ENCODE measurements around the gene EYA2. TPM values are rescaled to one million over a fixed set of nuclear protein-coding genes. Genes with fewer than 3 reads are reported as not detected.

The EYA2 gene
- total RNA-seq, 3 donors from 2014 or later (not counting 1 experiment from before 2014, with no cell fraction given) = 0.30 TPM; not detected in 2

- H3K4me1 Mint-ChIP-seq = no peaks in the 10 kb centered on the region
- no peaks in the 10 kb centered on the region for H3K27me3 ChIP-seq (ENCODE audit: control insufficient read depth, insufficient read depth, low read length)
- WGBS (ENCODE audit: insufficient coverage) = 95% methylated on average over 2 of the region's 3 CpGs
- intact Hi-C loops (cut with micrococcal nuclease) = no loop called here
- no peak overlapping the region for H3K27ac ChIP-seq (ENCODE audit: low read length)
- no peaks in the 10 kb centered on the region for H3K4me1 ChIP-seq (ENCODE audit: control insufficient read depth, insufficient read depth, low read length)
- H3K4me3 Mint-ChIP-seq = no peak overlapping the region
- DNase-seq (no peak), ATAC-seq (no peak)
- no peak overlapping the region for H3K27ac Mint-ChIP-seq
- no peak for TF ChIP-seq CTCF (IDR thresholded peaks at IDR 0.05)
- no peaks in the 10 kb centered on the region for H3K36me3 Mint-ChIP-seq
- peaks cover 2 to 4% of the 10 kb centered on the region in 2 donors for H3K9me3 Mint-ChIP-seq
- H3K4me3 ChIP-seq (ENCODE audit: low read length) = no peak overlapping the region
- H3K36me3 ChIP-seq (ENCODE audit: control insufficient read depth, insufficient read depth, low read length) = no peaks in the 10 kb centered on the region
- no peaks in the 10 kb centered on the region for H3K9me3 ChIP-seq (ENCODE audit: control insufficient read depth, insufficient read depth, low read length)
- peaks cover 10 to 15% of the 10 kb centered on the region in 2 donors for H3K27me3 Mint-ChIP-seq (ENCODE audit: low read depth in 2 of 2)
Observed at GRCh38 chr20:47075263-47075662, 180.6 kb downstream of the EYA2 start.

- no peaks in the 10 kb centered on the region for H3K4me1 Mint-ChIP-seq
- no peaks in the 10 kb centered on the region for H3K4me1 ChIP-seq (ENCODE audit: control insufficient read depth, insufficient read depth, low read length)
- peaks cover 11 to 16% of the 10 kb centered on the region in 2 donors for H3K27me3 Mint-ChIP-seq (ENCODE audit: low read depth in 2 of 2)
- H3K9me3 ChIP-seq (ENCODE audit: control insufficient read depth, insufficient read depth, low read length) = no peaks in the 10 kb centered on the region
- no peak overlapping the region for H3K4me3 ChIP-seq (ENCODE audit: low read length)
- no peak for TF ChIP-seq CTCF (IDR thresholded peaks at IDR 0.05)
- no peaks in the 10 kb centered on the region for H3K36me3 Mint-ChIP-seq
- H3K9me3 Mint-ChIP-seq = peaks cover 2 to 4% of the 10 kb centered on the region in 2 donors
- intact Hi-C loops (cut with micrococcal nuclease) = no loop called here
- H3K27ac ChIP-seq (ENCODE audit: low read length) = no peak overlapping the region
- no peak for DNase-seq
- H3K27ac Mint-ChIP-seq = no peak overlapping the region
- ATAC-seq = no peak
- no peaks in the 10 kb centered on the region for H3K27me3 ChIP-seq (ENCODE audit: control insufficient read depth, insufficient read depth, low read length)
- no peaks in the 10 kb centered on the region for H3K36me3 ChIP-seq (ENCODE audit: control insufficient read depth, insufficient read depth, low read length)
- no peak overlapping the region for H3K4me3 Mint-ChIP-seq
Observed at GRCh38 chr20:47079047-47079446, 184.4 kb downstream of the EYA2 start.

- 95% methylated on average over 1 of the region's 1 CpG for WGBS (ENCODE audit: insufficient coverage)
- DNase-seq (no peak), ATAC-seq (no peak)
- Mint-ChIP-seq H3K4me1 (no peaks in the 10 kb centered on the region), H3K9me3 (peaks cover 2 to 4% of the 10 kb centered on the region in 2 donors), H3K4me3 (no peak overlapping the region), H3K36me3 (no peaks in the 10 kb centered on the region), H3K27me3 (ENCODE audit: low read depth in 2 of 2) (peaks cover 9 to 16% of the 10 kb centered on the region in 2 donors), H3K27ac (no peak overlapping the region)
- Histone ChIP-seq H3K9me3 (ENCODE audit: control insufficient read depth, insufficient read depth, low read length) (no peaks in the 10 kb centered on the region), H3K36me3 (ENCODE audit: control insufficient read depth, insufficient read depth, low read length) (no peaks in the 10 kb centered on the region), H3K27ac (ENCODE audit: low read length) (no peak overlapping the region), H3K27me3 (ENCODE audit: control insufficient read depth, insufficient read depth, low read length) (no peaks in the 10 kb centered on the region), H3K4me1 (ENCODE audit: control insufficient read depth, insufficient read depth, low read length) (no peaks in the 10 kb centered on the region), H3K4me3 (ENCODE audit: low read length) (no peak overlapping the region)
- no peak for TF ChIP-seq CTCF (IDR thresholded peaks at IDR 0.05)
- intact Hi-C loops (cut with micrococcal nuclease) = no loop called here
Observed at GRCh38 chr20:47080365-47080764, 185.7 kb downstream of the EYA2 start.

GRCh38 chr20:47086316-47086715 lies 191.7 kb downstream of the EYA2 start:
- H3K4me1 ChIP-seq (ENCODE audit: control insufficient read depth, insufficient read depth, low read length) = no peaks in the 10 kb centered on the region
- ATAC-seq = no peak
- H3K4me3 Mint-ChIP-seq = no peak overlapping the region

More at GRCh38 chr20:47086316-47086715, 191.7 kb downstream of the EYA2 start:
- no peaks in the 10 kb centered on the region for H3K9me3 ChIP-seq (ENCODE audit: control insufficient read depth, insufficient read depth, low read length)
- no peak for DNase-seq
- peaks cover 0 to 6% of the 10 kb centered on the region in 2 donors for H3K27me3 Mint-ChIP-seq (ENCODE audit: low read depth in 2 of 2)
- no peaks in the 10 kb centered on the region for H3K36me3 Mint-ChIP-seq
- no peak overlapping the region for H3K27ac Mint-ChIP-seq
- no peaks in the 10 kb centered on the region for H3K27me3 ChIP-seq (ENCODE audit: control insufficient read depth, insufficient read depth, low read length)
- no peak for TF ChIP-seq CTCF (IDR thresholded peaks at IDR 0.05)
- no peak overlapping the region for H3K4me3 ChIP-seq (ENCODE audit: low read length)
- no peak overlapping the region for H3K27ac ChIP-seq (ENCODE audit: low read length)
- H3K36me3 ChIP-seq (ENCODE audit: control insufficient read depth, insufficient read depth, low read length) = no peaks in the 10 kb centered on the region
- H3K9me3 Mint-ChIP-seq = no peaks in the 10 kb centered on the region
- intact Hi-C loops (cut with micrococcal nuclease) = no loop called here
- WGBS (ENCODE audit: insufficient coverage) = 50% methylated on average over 5 of the region's 6 CpGs
- no peaks in the 10 kb centered on the region for H3K4me1 Mint-ChIP-seq

Measured in natural killer cell (primary cell).